Lower lobe of right lung (tissue), 2 donors: ENCODE data around the gene UCK1. TPM values are rescaled to one million over a fixed set of nuclear protein-coding genes. Genes with fewer than 3 reads are reported as not detected.

Experiments
- ATAC-seq, 2 donors: fragments of 200-7000 bp; cut with Tn5 transposase; one replicate each; pipeline ENCODE4 v1.9.1; 2020 to 2022; ENCODE audit warnings: mild to moderate bottlenecking in 2 of 2, moderate library complexity in 2 of 2
- DNase-seq: peaks from one replicate; pipeline ENCODE4 v3.0.0-alpha.2; 2020
- H3K27ac ChIP-seq: fragments of 200-600 bp; one replicate; pipeline ENCODE4 v1.8.0; 2022
- H3K27me3 ChIP-seq: fragments of 200-600 bp; one replicate; pipeline ENCODE4 v1.8.0; 2022; ENCODE audit warnings: low read depth
- H3K36me3 ChIP-seq: fragments of 200-600 bp; one replicate; pipeline ENCODE4 v1.8.0; 2022; ENCODE audit warnings: mild to moderate bottlenecking
- H3K4me1 ChIP-seq: fragments of 200-600 bp; one replicate; pipeline ENCODE4 v1.8.0; 2022
- H3K4me3 ChIP-seq: fragments of 200-600 bp; one replicate; pipeline ENCODE4 v1.8.0; 2022; ENCODE audit warnings: mild to moderate bottlenecking
- H3K9me3 ChIP-seq: fragments of 200-600 bp; one replicate; pipeline ENCODE4 v1.8.0; 2022
- CTCF ChIP-seq: fragments of 200-600 bp; IDR thresholded peaks from one replicate; pipeline ENCODE4 v1.8.0; 2022; ENCODE audit warnings: antibody characterized with exemption, mild to moderate bottlenecking
- intact Hi-C: fragments of 100-400 bp; cut with DNase I; formaldehyde crosslinking; loops from one replicate; pipeline ENCODE4 v1.11.0; 2022
- total RNA-seq: library from RNA; stranded (reverse); fragmentation: NEBNext Ultra II Directional; extraction: Animal tissue kit (Norgen Biotek cat#: 25700); gene quantifications from one replicate; pipeline ENCODE4 v1.2.1, GENCODE V29; 2021
- donor health status: DM: no; HTN: yes; CAD: no; lungs with severe emphysema.

UCK1 gene
- total RNA-seq, 1 donor from 2014 or later: 25.9 TPM

- DNase-seq: no peak
- peaks cover 88% of the 10 kb centered on the region for H3K36me3 ChIP-seq
- intact Hi-C loops: no loop called here
These were observed 46.2 kb upstream of the UCK1 start for GRCh38 chr9:131577005-131578000.

GRCh38 chr9:131575946-131576853, 45.1 kb upstream of the UCK1 start:
- Histone ChIP-seq H3K36me3 (peaks cover 88% of the 10 kb centered on the region), H3K9me3 (no peaks in the 10 kb centered on the region), H3K27me3 (no peaks in the 10 kb centered on the region), H3K4me3 (no peak overlapping the region), H3K27ac (no peak overlapping the region), H3K4me1 (no peaks in the 10 kb centered on the region)
- intact Hi-C loops: no loop called here
- no peak for ATAC-seq
- no peak for TF ChIP-seq CTCF
- DNase-seq: no peak

More at GRCh38 chr9:131577005-131578000, 46.2 kb upstream of the UCK1 start:
- ATAC-seq: no peak
- Histone ChIP-seq H3K4me3 (no peak overlapping the region), H3K4me1 (no peaks in the 10 kb centered on the region), H3K27me3 (no peaks in the 10 kb centered on the region), H3K9me3 (no peaks in the 10 kb centered on the region), H3K27ac (no peak overlapping the region)
- no peak for TF ChIP-seq CTCF

GRCh38 chr9:131574730-131575640, 43.9 kb upstream of the UCK1 start:
- DNase-seq: no peak
- intact Hi-C loops: no loop called here
- ATAC-seq: no peak
- H3K9me3 ChIP-seq: no peaks in the 10 kb centered on the region
- TF ChIP-seq CTCF: no peak
- H3K4me1 ChIP-seq: no peaks in the 10 kb centered on the region
- H3K27me3 ChIP-seq: no peaks in the 10 kb centered on the region
- H3K36me3 ChIP-seq: peaks cover 81% of the 10 kb centered on the region
- H3K4me3 ChIP-seq: no peak overlapping the region
- H3K27ac ChIP-seq: no peak overlapping the region

GRCh38 chr9:131567910-131568309, 36.8 kb upstream of the UCK1 start:
- H3K9me3 ChIP-seq: peaks cover 3% of the 10 kb centered on the region
- no peak overlapping the region for H3K27ac ChIP-seq
- no peak for DNase-seq
- H3K4me1 ChIP-seq: no peaks in the 10 kb centered on the region
- ATAC-seq: no peak
- no peaks in the 10 kb centered on the region for H3K27me3 ChIP-seq
- no peak overlapping the region for H3K4me3 ChIP-seq
- no peak for TF ChIP-seq CTCF
- peaks cover 20% of the 10 kb centered on the region for H3K36me3 ChIP-seq
- intact Hi-C loops: no loop called here

GRCh38 chr9:131566158-131566557, 35.1 kb upstream of the UCK1 start:
- no peak for TF ChIP-seq CTCF
- no peak for ATAC-seq
- Histone ChIP-seq H3K4me3 (no peak overlapping the region), H3K36me3 (peaks cover 5% of the 10 kb centered on the region), H3K9me3 (peaks cover 11% of the 10 kb centered on the region), H3K4me1 (no peaks in the 10 kb centered on the region), H3K27me3 (no peaks in the 10 kb centered on the region), H3K27ac (no peak overlapping the region)
- intact Hi-C loops: no loop called here
- DNase-seq: no peak
